CD4-positive, alpha-beta T cell treated with Interferon alpha-2 for 1 hour (primary cell): Measurements from ENCODE around the gene GGT5.
"Not testable (repeated sequence)": the region's sequence is repeated elsewhere in the genome, so short reads cannot be mapped to it uniquely, and the experiment has no call there.

ENCODE experiments used
- DNase-seq, 2 donors: peaks; one replicate each; pipeline ENCODE4 v3.0.0-alpha.2; 2020 to 2022

The GGT5 gene

DNA sequence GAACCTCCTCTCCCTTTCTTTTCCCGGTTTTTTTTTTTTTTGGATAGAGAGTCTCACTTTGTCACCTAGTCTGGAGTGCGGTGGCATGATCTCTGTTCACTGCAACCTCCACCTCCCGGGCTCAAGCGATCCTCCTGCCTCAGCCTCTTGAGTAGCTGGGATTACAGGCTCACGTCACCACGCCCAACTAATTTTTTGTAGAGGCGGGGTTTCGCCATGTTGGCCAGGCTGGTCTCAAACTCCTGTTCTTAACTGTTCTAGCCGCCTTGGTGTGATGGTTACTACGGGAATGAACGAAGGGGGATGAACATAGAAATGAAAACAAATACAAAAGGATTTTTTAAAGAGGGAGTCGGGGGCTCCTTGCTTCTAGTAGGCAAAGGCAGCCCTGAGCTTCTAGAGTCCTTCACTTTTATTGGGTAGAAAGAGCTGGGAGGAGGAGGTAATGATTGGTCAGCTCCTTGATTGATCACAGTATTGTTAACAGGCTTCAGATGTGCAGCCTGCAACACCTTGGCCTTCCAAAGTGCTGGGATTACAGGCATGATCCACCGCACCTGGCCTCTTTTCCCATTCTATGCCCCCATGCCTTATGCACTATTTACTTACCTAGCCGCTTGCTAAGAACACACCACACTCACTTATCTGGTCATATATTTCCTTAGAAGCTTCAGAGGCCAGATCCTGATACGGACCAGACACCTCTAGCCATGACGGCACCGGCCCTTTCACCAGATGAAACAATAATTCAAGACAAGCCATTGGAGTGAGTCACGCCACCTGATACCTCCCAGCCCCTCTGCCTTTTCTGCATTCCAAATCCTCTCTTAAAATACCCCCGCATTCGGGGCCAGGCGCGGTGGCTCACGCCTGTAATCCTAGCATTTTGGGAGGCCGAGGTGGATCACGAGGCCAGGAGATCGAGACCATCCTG, 42.9 kb downstream of the GGT5 start:
- no peak for DNase-seq

DNA sequence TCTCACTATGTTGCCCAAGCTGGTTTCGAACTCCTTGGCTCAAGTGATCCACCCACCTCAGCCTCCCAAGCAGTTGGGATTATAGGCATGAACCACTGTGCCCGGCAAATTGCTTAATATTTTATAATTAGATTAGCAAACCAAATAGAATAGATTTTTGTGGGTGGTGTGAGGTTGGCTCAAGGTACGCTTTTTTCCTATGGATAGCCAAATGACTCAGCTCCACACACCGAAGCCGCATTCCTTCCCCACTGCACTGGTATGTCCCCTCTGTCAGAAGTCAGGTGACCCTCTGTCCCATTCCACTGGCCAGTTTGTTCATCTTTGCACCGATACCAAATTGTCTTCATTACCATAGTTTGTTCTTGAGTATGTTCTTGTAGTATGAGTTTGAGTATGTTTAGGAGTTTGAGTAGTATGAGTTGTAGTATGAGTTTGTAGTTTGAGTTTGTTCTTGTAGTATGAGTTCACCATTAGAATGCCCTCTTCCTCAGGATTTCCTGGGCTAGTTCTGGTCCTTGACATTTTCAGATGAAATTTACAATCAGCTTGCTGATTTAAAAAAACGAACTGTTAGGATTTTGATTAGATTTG, 44.2 kb downstream of the GGT5 start:
- DNase-seq = no peak

DNA sequence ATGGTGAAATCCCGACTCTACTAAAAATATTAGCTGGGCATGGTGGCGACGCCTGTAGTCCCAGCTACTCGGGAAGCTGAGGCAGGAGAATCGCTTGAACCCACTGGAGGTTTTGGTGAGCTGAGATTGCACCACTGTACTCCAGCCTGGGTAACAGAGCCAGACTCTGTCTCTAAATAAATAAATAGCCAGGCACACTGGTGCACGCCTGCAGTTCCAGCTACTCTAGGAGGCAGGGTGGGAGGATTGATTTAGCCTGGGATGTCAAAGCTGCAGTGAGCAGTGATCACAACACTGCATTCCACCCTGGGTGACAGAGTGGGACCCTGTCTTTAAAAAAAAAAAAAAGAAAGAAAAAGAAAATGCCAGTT, 46.2 kb downstream of the GGT5 start:
- no peak for DNase-seq

DNA sequence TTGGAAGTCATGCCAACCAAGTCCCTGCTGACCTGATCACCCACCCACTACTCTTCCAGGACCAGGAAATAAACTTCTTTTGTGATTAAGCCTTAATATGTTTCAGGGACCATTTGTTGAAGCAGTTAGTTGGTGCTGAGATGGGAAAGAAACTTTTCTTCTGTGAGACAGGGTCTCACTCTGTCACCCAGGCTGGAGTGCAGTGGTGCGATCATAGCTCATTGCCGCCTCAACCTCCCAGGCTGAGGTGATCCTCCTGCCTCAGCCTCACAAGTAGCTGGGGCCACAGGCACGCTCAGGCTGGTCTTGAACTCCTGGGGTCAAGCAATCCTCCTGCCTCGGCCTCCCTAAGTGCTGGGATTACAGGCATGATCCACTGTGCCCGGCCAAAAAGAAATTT, 53.0 kb downstream of the GGT5 start:
- DNase-seq = no peak

DNA sequence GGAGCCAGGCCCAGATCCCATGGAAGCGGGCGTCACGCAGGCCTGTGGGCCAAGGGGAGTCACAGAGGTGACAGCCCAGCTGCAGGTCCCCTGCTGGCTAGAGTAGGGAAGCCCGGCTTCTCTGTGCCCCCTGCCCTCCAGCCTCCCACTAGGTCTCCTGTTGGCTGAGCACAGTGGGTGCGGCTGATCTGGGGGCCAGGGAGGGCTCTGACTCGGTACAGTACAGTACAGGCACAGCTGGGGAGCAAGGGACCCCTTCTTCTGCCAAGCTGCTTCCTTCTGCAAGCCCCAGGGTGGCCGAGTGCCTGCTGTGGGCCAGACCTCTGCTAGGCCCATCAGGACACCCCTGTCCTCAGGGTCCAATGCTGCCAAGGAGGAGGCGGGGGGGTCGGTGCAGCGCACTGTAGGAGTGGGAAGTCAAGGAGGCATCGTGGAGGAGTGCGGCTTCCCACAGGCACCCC, 53.5 kb downstream of the GGT5 start:
- no peak for DNase-seq

- DNase-seq = no peak
Observed at GRCh38 chr22:24190596-24191208, 54.2 kb downstream of the GGT5 start.

DNA sequence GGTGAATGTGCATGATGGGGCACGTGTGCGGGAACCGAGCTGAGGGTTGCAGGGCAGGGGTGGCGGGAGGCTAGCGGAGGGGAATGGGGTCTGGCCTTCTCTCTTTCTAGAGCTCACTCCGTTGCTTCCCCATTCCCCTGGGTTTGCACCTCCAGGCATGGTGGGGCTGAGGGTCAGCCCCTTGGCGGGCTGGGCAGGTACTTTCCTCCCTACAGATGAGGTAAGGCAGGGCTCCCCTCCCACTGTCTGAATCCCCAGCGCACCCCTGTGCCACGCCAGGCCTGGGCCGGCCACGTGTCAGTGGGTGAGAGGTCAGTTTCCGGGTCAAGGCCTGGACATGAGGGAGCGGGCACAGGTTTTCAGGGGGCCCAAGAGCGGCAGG, 54.7 kb downstream of the GGT5 start:
- DNase-seq = no peak

- DNase-seq = peak; percentile 41 to 44
Observed at GRCh38 chr22:24189249-24190158, 55.4 kb downstream of the GGT5 start.

- no peak for DNase-seq
Observed at GRCh38 chr22:24188705-24189248, 56.1 kb downstream of the GGT5 start.

GRCh38 chr22:24187731-24188644, 56.9 kb downstream of the GGT5 start:
- DNase-seq = no peak

DNA sequence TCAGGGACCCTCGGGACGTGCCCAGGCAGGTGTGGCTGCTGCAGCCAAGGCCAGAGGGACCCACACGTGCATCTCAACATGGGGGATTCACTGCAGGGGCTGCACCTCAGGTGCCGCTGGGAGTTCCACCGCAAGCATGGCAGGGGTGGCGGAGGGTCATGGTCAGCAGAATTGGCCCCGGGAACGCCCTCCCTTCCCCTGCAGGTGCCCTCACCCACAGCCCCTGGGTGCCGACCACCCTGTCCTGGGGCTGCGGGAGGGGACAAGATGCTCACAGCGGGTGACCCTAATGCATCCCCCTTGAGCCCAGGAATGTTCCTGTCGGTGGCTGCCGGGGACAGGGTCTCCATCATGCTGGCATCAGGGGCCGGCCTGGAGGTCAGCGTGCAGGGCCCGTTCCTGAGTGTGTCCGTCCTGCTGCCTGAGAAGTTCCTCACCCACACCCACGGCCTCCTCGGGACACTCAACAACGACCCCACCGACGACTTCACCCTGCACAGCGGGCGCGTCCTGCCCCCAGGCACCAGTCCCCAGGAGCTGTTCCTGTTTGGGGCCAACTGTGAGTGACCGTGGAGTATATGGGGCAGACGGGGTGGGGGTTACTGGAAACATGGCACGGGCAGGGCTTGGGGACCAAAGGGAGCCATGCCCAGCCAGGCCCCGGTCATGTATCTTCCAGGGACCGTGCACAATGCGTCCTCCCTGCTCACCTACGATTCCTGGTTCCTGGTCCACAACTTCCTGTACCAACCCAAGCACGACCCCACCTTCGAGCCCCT, 57.8 kb downstream of the GGT5 start:
- DNase-seq = no peak

DNA sequence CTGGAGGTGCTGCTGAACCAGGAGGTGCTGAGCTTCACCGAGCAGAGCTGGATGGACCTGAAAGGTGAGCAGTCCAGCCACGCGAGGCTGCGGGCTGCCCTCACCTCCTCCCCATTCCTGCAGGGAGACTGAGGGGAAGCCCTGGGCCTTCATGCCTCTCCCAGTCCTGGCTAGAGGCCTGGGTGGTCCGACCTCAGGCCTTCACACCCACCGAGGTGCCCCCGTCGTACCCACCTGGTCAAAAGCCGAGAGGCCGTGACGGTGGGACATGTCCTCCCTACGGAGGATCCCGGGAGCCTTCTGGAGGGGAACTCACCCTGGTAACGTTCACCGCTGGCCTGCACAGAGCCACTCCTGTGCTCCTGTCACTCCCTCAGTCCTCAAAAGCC, 58.5 kb downstream of the GGT5 start:
- DNase-seq = no peak

DNA sequence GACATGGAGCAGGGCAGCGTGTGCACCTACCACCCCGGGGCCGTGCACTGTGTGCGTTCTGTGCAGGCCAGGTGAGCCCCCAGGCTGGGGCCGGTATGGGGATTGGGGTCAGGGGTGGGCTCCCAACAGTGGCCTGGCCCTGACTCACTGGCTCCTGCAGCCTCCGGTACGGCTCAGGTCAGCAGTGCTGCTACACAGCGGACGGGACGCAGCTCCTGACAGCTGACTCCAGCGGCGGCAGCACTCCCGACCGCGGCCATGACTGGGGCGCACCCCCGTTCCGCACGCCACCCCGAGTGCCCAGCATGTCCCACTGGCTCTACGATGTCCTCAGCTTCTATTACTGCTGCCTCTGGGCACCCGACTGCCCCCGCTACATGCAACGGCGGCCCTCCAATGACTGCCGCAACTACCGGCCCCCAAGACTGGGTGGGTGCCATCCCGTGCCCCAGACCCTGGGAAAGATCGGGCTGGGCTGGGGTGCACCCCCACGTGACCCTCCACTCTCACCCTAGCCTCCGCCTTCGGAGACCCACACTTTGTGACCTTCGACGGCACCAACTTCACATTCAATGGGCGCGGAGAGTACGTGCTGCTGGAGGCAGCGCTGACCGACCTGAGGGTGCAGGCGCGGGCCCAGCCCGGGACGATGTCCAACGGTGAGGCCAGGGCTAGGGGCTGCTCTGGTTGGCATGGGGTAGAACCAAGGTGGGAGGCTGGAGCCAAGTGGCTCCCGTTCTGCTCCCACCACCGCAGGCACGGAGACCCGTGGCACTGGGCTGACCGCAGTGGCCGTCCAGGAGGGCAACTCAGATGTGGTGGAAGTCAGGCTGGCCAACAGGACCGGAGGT, 59.2 kb downstream of the GGT5 start:
- DNase-seq = no peak

GRCh38 chr22:24185001-24185500, 59.8 kb downstream of the GGT5 start:
- DNase-seq = no peak

DNA sequence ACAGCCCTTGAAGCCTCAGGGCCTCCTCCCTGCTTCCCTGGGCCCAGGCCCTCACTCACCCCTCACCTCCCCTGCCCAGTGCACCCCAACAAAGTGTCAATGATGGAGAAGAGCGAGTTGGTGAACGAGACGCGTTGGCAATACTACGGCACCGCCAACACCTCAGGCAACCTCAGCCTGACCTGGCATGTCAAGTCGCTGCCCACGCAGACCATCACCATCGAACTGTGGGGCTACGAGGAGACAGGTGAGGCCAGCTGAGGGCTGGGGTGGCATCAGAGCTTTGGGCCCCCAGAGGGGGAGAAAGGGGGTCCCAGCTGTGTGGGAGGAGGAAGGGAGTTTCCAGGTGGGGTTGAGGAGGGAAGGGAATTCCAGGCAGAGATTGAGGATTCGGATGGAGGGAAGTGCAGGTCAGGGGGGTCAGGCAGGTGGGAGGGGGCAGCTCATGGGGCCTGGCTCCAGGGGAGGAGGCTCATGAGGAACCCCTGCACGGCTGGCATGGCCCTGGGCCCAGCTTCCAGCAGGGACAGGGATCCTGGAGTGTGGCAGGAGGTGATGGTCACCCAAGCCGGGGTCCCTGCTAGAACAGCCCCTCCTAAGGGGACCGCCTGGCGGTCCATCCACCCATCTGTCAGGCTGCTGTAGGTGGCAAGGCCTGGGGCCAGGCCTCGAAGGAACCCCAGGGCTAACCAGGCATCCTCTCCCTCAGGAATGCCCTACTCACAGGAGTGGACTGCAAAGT, 60.7 kb downstream of the GGT5 start:
- DNase-seq = no peak

GRCh38 chr22:24183321-24184031, 61.4 kb downstream of the GGT5 start:
- DNase-seq = no peak

GRCh38 chr22:24182900-24183246, 62.0 kb downstream of the GGT5 start:
- DNase-seq = not testable (repeated sequence)
